Measurements from ENCODE around the gene SMOC2.
"Not testable (repeated sequence)": the region's sequence is repeated elsewhere in the genome, so short reads cannot be mapped to it uniquely, and the experiment has no call there.

The SMOC2 gene

DNA sequence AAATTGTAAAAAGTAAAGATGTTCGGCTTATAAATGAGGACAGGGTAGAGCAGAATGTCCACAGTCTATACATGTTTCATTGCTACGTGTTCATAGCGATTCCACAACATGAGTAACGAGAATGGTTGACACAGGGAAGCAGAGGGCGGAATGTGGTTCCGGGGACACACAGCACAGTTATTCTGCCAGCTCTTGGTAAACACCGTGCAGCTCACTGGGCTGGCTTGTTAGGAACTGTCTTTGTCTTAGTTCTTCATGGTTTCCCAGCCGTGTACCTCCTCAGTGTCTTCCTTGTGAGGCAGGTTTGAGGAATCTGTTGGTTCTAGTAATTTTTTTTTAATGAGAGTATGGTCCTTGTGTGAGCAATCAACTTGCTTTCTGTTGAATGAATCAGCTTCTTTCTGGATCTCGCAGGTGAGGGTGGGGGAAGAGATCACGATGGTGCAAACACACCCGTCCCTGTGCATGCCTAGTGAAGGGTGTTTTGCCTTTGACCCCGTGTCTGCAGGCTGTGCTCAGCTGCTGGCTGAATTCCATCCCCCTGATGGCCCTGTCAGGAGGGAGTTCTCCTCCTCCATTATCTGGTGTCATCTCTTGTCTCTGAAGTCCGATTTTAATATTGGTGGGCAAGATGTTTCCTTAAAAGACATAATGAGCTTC lies 168.2 kb downstream of the SMOC2 start:
- no peak for DNase-seq

DNA sequence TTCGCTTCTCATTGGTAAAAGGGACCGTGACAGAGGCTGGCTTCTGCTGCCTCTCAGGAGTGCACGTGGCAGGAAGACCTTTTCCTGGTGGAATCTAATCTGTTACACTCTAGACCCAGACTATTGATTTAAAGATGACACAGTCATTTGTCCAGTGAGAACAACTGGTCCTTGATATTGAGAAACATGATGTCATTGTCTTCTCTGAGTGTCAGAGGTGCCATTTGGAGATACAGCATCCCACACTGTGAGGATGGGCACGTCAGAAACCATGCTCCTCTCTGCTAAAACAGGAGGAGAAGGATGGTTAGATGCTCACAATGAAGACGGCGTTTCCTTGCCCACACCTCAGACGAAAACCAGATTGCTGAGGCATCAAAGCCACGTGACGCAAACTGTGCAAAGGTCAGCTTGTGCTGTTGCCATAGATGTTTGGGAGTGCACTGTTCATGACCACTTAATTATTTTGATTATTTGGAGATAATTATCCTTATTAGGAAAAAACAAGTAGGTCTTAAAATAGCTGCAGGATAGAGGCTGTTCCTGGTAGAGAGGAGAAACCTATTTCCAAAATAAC lies 169.0 kb downstream of the SMOC2 start:
- DNase-seq: no peak

DNA sequence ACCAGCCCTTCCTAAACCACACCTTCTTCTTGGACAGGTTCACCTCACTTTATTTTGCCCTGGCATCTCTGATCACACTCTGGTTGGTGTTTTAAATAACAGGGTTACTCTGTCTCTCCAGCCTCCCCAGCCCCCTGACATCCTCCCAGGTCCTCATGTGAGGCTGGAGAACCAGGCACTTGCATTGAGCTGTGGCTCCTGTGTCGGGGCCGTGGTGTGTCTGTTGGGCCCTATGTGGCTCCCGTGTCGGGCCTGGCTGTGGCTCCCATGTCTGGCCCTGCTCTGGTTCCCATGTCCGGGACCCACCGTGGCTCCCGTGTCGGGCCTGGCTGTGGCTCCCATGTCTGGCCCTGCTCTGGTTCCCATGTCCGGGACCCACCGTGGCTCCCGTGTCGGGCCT lies 170.0 kb downstream of the SMOC2 start:
- DNase-seq: not testable (repeated sequence)

DNA sequence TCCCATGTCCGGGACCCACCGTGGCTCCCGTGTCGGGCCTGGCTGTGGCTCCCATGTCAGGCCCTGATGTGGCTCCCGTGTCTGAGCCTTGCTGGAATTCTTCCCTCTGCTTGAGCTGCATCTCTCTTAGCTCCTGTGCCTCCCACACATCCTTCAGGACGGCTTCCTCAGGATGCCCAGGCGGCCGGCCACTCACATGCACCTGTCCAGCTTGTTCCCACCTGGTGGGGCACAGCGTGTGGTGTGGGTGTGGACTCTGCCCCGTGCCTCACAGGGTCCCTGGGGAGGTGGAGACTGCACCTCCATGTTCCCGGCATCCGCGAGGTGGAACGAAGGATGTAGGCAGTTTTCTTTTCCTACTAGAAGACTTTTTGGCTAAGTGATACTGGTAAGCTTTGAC lies 170.7 kb downstream of the SMOC2 start:
- DNase-seq: no peak

DNA sequence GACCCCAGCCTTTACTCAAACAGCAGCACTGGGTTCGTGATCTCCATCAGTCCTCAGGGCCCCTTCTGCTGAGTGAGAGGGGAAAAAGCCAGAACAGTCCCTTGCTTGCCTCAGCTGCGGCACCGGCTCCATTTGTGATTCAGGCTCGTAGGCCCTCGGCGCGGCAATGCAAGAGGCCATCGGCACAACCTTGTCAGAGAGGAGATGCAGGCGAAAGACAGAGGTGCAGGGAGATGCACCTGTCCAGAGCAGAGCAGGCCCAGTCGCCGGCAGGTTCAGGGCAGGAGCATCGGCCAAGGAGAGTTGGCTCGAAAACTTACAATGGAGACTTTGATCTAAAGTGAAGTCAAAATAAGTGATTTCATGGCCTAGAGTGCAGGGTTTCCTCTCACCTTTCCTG lies 171.6 kb downstream of the SMOC2 start:
- no peak for DNase-seq

DNA sequence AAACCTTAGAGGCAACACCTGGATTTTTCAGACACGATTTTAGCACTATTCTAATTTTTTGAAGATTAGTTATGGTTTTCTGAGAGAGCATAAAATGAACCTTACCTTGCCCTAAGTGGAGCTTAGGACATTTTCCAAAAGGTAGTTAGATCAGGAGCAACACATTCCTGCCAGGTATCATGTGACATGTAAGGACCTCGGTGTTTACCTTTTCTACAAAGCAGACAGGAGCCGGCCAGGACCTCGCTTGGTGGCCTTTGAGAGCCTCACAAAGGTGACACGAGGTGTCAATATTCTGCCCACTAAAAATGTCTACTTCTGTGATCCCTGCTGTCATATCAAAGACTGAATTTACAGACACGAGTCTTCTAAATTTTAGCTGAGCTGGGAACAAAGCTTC lies 174.9 kb downstream of the SMOC2 start:
- DNase-seq: no peak

DNA sequence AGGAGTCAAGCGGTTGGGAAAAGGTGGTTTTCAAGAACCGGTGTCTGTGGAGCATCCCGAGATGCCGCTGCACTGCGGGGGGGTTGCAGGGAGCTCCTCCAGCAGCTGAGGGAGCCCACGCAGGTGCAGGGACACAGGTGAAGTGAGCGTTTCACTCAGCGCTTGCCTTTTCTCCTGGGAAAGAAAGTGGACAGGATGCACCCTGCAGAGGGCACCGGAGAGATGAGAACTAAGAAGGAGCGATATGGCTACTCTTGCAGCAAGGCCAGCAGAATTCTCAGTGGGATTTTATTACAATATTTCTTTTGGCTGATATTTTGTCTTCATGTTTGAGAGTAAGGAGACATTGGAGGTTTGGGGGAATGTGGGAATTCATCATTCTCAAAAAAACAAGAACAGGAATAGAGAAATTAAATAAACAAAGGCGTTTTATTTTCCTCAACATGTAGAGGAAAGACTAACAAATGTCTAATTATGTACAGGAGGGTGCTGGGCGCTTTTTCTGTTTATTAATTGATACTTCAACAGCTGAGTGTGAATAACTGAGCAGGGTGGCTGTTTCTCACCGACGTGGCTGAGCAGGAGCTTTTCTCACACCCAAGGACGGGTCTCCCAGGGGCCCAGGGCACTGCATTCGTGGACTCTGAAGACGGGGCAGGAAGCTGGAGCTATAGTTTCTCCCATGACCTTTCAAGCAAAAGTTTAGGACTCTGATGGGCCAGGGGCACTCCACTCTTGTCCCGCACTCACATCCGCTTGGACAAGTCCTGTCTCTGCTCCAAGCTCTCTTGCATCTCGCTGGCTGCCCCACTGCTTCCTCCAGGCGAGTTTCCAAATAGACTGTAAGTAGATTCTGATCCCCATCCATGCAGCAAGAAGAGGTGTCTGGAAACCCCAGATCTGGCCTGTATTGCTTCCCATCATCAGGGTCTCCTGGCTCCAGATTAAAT lies 176.1 kb downstream of the SMOC2 start:
- DNase-seq: no peak

DNA sequence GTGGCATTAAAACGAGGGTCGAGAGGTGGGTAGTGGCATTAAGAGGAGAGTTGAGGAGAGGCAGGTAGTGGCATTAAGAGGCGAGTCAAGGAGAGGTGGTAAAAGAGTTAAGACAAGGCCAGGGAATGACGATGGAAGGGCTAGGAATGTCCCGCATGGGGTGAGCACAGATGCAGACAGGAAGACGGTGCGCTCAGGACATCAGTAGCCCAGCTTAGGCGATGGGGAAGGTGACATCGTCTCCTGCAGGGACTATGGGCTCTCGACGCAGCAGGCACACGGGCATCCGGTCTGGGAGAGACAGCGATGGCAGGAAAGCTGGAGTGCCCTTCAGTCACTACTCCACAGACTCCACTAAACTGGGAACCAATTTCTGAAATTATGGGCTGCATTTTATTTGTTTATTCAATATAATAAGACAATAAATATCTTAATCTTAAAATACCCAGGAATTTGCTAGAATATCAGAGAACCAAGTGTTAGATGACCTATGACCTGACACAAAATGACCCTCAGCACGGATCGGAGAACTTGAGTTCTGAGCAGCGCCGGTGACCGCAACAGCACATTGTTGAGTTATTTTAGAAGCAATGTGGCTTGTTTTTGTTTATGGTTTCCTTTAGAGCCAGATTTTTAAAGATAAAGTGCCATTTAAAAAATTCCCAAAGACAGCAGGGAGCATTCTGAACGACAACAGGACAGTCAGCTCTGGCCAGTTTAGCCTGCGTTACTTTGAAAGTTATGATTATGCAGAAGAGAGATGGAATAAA lies 177.7 kb downstream of the SMOC2 start:
- no peak for DNase-seq

DNA sequence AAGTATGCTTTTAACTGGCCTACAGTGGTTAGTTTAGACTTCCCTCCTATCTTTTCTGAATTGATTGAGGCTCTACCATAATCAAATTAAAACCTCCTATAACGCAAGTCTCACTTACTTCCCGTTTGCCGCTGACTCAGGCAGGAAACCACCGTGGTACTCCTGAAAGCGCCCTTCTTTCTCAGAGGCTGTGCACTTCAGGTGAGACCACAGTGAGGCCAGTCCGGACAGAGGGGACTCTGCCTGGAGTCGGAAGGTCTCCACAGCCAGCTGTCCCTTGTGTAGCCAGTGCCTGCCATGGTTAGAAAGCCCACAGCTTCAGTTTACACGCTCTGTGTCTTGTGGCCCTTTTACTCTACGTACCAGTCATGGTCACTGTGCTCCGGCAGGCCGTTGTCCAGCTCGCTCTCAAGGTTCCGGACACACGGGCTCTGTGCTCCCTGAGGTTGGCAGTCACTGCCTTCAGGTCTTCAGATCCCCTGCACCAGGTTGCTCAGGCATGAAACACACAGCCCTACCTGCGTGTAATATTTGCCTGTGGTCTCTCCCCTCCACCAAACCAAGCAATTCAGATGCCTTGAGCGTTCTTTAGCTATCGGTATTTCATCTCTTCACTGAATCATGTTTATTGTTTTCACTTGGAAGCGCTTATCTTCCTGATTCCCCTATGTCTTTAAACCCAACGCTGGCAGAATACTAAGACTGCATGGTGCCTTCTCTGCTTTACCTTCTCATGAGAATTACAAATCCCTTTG lies 178.8 kb downstream of the SMOC2 start:
- DNase-seq: no peak

DNA sequence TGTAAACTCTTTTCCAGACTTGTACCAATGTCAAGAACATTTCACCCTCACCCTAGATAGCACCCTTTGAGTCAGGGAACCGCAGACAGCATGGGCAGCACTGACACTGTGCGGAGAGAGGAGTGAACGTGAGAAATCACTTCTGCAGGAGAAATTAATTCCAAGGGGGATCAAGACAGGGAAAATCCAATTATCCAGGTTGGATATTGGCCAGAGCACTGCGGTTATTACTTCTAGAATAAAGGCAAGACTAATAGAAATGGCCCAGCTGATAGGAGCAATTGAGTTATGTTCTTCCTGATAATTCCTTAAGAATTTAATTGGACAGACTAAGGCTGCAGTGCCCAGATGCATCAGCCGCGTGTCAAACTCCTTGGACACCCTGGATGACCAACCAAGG lies 179.6 kb downstream of the SMOC2 start:
- no peak for DNase-seq

DNA sequence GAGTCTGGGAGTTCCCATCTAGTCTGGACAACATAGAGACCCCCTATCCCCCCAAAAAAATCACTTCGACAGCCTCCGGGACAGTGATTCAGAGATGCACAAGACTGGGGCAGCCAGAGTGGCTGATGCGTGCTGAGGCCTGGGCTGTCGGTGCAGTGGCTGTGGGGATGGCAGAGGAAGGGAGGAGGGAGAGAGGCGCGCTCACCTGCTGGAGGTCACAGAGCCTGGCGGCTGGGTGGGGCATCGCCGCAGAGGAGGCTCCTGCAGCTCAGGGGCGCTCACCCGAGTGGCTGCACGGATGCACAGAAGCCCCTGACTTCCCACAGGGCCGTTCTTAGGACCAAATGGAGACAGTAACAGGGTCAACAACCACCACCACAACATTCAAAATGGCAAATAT lies 182.8 kb downstream of the SMOC2 start:
- no peak for DNase-seq

DNA sequence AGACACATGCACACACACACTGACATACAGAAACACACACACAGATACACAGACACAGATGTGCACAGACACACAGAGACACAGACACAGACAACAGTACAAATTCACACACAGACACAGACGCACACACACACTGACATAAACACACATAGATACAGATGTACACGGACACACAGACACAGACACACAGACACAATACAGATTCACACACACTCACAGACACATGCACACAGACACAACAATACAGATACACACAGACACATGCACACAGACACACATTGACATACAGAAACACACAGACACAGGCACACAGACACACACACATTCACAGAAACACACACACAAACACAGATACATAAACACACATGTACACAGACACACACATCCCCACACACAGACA lies 183.6 kb downstream of the SMOC2 start:
- no peak for DNase-seq

DNA sequence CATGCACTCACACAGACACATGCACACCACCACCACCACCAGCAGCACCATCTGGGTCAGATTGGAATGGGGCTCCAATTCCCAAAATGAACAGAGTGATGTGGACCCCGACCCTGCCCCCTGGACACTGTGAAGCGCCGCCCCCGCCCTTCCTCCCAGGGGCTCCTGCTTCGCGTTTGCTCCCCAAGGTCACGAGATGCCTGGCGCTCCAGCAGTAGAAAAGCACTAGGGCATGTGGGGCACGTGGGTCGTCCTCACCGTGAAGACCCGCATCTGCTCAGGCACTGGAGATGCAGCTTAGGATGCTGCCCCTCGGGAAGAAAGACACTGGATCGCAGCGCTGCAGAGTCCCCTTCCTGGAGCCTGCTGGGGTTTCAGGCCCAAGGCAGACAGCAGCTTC lies 184.0 kb downstream of the SMOC2 start:
- DNase-seq: no peak

DNA sequence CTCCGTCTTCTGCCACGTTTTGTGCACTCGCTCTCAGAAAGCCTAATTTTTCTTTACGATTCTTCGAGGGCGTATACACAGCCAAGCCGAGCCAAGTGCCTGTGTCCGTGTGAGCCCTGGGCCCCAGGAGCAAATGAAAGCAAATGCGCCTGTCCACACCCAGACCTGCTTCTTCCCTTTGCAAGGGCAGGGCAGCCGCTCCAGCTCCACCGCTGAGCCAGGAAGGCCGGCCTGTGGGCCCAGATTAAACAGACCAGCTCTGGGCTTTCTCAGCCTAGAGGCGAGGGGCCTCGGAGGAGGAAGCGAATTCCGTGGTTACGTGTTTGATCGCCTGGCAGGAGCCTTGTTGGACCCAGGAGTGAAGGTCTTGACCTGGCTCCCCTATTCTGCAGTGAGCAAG lies 184.6 kb downstream of the SMOC2 start:
- no peak for DNase-seq

DNA sequence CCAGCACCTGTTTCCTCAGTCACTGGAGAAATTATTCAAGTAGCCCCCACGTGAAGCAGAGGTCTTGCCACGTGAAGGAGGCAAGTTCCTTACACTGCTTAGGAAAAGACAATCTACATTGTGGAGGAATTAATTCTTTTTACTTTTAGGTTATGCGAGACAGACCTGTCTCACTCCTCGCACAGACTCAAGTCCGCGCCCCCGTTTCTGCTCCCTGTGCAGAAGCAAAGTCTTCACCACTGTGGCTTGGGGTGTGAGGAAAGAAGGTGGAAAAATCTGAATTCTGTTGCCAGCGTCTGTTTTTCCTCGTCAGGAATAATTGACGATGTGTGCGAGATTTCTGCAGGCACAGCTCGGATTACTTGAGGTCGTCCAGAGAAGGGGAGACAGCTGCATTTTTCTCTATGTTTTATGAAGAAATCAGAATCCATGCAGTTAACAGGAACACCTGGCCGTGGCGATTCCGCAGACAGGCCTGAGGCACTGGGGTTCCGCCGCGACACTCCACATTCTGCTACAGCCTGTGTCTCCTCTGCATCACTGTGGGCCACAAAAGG lies 185.1 kb downstream of the SMOC2 start:
- DNase-seq: no peak

DNA sequence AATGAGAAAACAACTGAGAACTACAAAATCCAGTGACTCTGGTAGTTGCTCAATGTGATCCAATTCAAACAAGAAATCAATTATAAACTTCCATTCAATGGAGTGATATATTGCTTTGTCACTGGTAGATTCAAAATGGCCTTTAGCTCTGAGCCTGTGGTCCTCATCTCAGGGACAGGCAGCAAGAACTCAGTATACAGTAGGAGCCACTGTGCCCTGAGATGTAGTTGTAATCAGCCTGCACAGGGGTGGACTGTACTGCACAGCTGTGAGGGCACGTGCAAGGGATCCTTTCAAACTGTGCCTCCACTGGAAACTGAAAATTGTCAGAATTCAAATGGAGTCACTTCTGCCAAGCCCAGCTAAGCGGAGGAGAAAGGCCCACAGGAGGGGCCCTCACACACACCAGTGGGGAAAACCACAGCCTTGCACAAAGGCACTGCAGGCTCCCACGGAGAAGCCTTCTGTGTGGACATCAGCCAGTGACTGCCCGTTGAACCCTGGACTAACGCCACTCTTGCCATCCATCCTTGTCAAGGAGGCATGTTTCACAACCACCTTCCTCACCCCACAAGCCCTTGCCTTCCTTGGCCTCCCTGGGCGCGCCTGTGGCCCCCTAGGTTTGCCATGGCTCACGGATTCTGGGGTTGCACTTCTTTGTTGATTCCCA lies 186.7 kb downstream of the SMOC2 start:
- no peak for DNase-seq

DNA sequence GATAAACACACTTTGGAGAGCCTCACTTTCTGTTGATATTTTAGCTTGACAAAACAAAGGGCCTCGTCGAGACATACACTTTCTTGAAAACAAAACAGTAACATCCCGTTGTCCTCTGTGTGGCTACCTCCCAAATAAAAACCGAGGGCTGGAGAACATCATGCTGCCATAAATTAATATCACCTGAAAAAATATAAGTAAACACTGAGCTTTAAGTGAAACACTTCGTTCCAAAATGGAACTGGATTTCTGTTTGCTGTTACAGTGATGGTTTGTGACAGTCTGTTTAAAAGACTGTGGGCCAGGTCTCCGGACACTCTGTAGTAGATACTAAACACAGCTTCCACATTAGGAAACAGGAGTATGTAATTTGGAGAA lies 187.2 kb downstream of the SMOC2 start:
- DNase-seq: no peak

DNA sequence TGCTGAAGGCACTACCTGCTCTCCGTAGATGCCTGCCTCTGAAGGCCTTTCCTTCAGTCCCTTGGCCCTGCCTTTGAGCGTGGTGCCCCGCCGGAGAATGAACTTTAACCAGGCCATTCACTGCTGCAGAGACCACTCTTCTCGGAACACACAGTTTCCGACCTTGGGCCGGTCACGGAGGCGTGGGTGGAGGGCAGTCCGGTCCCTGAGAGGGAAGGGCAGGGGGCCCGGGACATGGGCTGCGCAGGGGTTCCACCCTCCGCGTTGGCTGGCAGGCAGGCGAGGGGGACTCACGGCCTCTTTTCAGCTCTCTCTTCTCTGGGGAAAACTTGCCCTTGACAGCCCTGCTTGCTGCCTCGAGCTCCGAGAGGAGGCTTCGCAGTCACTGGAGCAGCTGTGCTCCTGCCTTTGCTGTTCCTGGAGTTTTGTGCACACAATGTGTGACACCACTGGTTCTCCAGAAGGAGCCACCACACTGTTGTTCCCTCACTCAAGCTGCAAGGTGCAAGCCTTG lies 187.8 kb downstream of the SMOC2 start:
- no peak for DNase-seq

DNA sequence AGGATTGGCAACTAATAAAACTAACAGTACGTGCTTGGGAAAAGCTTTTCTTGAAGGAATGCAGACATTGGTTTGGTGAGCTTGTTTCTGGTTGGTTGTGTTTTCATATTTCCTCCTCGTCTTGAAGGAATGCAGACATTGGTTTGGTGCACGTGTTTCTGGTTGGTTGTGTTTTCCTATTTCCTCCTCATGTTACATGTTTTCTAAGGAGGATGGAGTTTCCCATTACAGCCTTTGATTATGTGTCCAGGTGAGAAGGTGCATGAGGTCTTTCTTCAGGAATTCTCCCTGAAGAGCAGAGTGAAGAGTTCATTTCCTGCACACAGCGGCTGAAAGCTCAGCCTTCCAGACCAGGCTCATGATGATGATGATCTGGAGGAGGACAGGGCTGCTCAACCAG lies 190.6 kb downstream of the SMOC2 start:
- DNase-seq: no peak

DNA sequence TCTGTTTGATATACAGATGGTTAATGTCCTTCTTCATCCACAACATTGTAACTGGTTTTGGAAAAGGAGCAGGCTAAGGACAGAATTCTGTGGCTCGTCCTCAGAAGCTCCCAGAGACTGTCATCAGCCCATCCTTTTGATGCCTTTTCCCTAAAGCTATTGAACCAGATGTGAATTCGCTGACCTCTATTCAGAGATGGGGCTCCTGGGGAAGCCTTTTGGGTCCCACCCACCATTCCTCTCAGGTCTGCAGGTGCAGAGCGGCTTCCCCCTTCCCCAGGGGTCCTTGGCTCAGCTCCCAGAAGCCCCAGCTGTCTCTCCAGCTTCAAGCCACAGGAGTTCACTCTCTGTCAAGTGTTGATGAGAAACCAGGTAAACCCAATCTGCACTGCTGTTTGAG lies 191.7 kb downstream of the SMOC2 start:
- no peak for DNase-seq

DNA sequence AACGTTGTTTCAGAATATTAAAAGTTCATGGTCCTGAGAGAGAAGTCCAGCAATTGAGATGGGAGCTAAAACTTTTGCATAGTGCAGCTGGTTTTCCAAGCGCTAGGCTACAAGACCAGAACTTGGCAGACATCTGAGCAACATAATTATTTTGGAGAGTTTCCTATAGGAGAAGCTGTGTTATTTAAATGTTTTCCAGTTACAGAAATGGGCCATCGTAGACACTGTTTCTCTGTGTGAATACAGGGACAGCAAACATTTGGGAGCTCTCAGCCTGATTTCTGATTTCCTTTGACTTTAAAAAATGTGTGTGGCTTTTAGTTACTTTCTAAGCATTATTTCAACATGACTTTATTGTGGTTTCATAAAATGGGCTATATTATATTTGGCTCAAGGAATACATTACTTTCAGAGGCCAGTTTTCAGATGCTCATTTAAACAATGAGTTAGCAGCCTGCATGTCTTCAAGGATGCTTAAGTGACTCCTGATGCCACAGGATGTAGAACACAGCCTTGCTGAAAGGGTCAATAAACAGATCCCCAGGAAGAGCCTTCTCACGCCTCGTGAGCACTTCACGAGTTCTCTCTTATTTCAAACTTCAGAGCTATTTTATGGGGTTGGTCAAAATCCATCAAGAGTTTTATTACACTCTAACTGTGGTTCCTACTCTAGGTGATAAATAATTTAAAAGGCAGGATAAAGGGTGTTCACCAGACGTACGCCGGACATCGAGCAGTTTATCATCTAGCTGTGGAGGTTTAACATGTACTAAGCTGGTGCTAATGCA lies 193.8 kb downstream of the SMOC2 start:
- no peak for DNase-seq

All from stimulated activated CD4-positive, alpha-beta T cell treated with anti-CD3 and anti-CD28 coated beads, Interleukin-1b, Interleukin-23, amount 100 ng/mL, for 48 hours (primary cell).